GM06990 (cell line): ENCODE results near the gene LOC101059915.
A peak's percentile ranks its signal among the peaks of the same experiment; 100 is the strongest.

Experiments
- DNase-seq: peaks from one replicate; pipeline ENCODE4 v3.0.0-alpha.2; 2011; ENCODE audit not compliant: insufficient read length; ENCODE audit errors: extremely low read depth
- H3K27me3 ChIP-seq: replicated peaks from 2 replicates; pipeline ENCODE4 v1.6.0; 2011; ENCODE audit warnings: low read length; ENCODE audit not compliant: control insufficient read depth, insufficient read depth
- H3K36me3 ChIP-seq: 2 replicates; pipeline ENCODE4 v1.5.1; 2011; ENCODE audit warnings: low read length; ENCODE audit not compliant: control insufficient read depth, insufficient read depth
- H3K4me3 ChIP-seq: replicated peaks from 2 replicates; pipeline ENCODE4 v1.5.1; 2011; ENCODE audit warnings: low read depth, mild to moderate bottlenecking, control low read depth, low read length
- TF ChIP-seq, protein P1 (sequence below): IDR thresholded peaks from 2 replicates; pipeline ENCODE4 v1.5.1; 2011; ENCODE audit warnings: low read length, control low read depth, mild to moderate bottlenecking, inconsistent platforms; ENCODE audit not compliant: insufficient read depth, poor library complexity, severe bottlenecking

LOC101059915 gene

GRCh38 chrX:71650333-71650969, 16.9 kb upstream of the LOC101059915 start:
- Histone ChIP-seq H3K4me3 (no peak overlapping the region), H3K27me3 (no peaks in the 10 kb centered on the region), H3K36me3 (no peaks in the 10 kb centered on the region)
- DNase-seq: no peak
- TF ChIP-seq, protein P1, sequence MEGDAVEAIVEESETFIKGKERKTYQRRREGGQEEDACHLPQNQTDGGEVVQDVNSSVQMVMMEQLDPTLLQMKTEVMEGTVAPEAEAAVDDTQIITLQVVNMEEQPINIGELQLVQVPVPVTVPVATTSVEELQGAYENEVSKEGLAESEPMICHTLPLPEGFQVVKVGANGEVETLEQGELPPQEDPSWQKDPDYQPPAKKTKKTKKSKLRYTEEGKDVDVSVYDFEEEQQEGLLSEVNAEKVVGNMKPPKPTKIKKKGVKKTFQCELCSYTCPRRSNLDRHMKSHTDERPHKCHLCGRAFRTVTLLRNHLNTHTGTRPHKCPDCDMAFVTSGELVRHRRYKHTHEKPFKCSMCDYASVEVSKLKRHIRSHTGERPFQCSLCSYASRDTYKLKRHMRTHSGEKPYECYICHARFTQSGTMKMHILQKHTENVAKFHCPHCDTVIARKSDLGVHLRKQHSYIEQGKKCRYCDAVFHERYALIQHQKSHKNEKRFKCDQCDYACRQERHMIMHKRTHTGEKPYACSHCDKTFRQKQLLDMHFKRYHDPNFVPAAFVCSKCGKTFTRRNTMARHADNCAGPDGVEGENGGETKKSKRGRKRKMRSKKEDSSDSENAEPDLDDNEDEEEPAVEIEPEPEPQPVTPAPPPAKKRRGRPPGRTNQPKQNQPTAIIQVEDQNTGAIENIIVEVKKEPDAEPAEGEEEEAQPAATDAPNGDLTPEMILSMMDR: peak; percentile 45

- TF ChIP-seq, protein P1: peak; percentile 69
- no peaks in the 10 kb centered on the region for H3K27me3 ChIP-seq
- DNase-seq: no peak
- no peak overlapping the region for H3K4me3 ChIP-seq
- no peaks in the 10 kb centered on the region for H3K36me3 ChIP-seq
Observed at GRCh38 chrX:71652405-71652804, 14.9 kb upstream of the LOC101059915 start.

DNA sequence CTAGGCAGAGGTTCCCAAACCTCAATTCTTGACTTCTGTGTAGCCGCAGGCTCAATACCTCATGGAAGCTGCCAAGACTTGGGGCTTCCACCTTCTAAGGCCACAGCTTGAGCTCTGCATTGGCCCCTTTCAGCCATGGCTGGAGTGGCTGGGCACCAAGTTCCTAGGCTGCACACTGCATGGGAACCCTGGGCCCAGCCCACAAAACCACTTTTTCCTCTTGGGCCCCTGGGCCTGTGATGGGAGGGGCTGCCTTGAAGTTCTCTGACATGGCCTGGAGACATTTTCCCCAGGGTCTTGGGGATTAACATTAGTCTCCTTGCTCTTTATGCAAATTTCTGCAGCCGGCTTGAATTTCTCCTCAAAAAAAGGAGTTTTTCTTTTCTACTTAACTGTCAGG, 14.0 kb upstream of the LOC101059915 start:
- no peaks in the 10 kb centered on the region for H3K27me3 ChIP-seq
- no peaks in the 10 kb centered on the region for H3K36me3 ChIP-seq
- TF ChIP-seq, protein P1: no peak
- DNase-seq: no peak
- no peak overlapping the region for H3K4me3 ChIP-seq

- no peaks in the 10 kb centered on the region for H3K27me3 ChIP-seq
- no peaks in the 10 kb centered on the region for H3K36me3 ChIP-seq
- TF ChIP-seq, protein P1: no peak
- no peak overlapping the region for H3K4me3 ChIP-seq
- no peak for DNase-seq
Observed at GRCh38 chrX:71657267-71657666, 10.1 kb upstream of the LOC101059915 start.

GRCh38 chrX:71659342-71659741, 8.0 kb upstream of the LOC101059915 start:
- DNase-seq: no peak
- TF ChIP-seq, protein P1: no peak
- H3K36me3 ChIP-seq: no peaks in the 10 kb centered on the region
- no peak overlapping the region for H3K4me3 ChIP-seq
- H3K27me3 ChIP-seq: no peaks in the 10 kb centered on the region

- no peaks in the 10 kb centered on the region for H3K36me3 ChIP-seq
- H3K4me3 ChIP-seq: no peak overlapping the region
- no peak for DNase-seq
- no peaks in the 10 kb centered on the region for H3K27me3 ChIP-seq
- TF ChIP-seq, protein P1: no peak
Observed at GRCh38 chrX:71659959-71660358, 7.4 kb upstream of the LOC101059915 start.
